CD1c-positive myeloid dendritic cell (primary cell): ENCODE results near the gene NIT2.
"Not testable (repeated sequence)": the region's sequence is repeated elsewhere in the genome, so short reads cannot be mapped to it uniquely, and the experiment has no call there.

Source experiments
- DNase-seq: peaks from one replicate; pipeline ENCODE4 v3.0.0-alpha.2; 2016; ENCODE audit errors: extremely low spot score

NIT2 gene

DNA sequence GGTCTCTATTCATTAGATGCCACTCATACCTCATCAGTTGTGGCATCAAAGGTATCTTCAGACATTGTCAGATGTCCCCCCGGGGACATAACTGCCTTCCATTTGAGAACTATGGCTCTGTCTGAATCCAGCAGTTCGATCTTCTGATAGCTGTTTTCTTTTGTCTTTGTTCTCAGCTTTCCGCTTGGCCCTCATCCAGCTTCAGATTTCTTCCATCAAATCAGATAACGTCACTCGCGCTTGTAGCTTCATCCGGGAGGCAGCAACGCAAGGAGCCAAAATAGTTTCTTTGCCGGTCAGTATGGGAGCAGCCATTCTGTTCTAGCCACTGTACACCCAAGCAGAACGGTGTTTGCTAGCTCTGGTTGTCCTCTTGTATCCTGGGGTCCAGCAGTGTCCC, 4.4 kb downstream of the NIT2 start:
- no peak for DNase-seq

DNA sequence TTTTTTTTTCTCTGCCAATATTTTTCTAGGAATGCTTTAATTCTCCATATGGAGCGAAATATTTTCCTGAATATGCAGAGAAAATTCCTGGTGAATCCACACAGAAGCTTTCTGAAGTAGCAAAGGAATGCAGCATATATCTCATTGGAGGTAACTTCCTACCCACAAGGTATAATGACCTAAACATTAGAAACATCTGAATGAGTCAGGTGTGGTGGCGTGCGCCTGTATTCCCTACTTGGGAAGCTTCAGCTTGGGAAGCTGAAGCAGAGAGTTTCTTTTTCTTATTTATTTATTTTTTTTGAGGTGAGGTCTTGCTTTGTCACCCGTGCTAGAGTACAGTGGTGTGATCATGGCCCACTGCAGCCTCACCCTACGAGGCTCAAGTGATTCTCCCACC, 5.2 kb downstream of the NIT2 start:
- DNase-seq: no peak

DNA sequence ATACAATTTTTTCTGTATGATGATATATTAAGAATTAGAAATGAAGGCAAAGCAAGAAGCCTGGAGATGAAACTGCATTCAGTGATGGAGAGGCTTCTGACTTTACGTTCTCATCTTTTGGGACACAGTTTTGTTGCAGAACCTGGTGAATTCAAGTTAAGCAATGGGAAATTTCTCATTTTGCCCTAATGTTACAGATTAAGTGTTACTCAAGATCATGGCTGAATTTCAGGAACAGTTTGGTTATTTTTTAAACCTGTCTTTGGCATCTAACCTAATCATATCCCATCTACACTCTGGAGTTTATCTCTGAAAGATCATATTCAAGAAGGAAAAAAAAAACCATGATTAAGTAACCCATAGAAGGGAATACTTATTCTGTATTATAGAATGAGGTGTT, 6.0 kb downstream of the NIT2 start:
- DNase-seq: no peak

- no peak for DNase-seq
Measured at GRCh38 chr3:100348727-100349126, 14.2 kb downstream of the NIT2 start.

- DNase-seq: not testable (repeated sequence)
Measured at GRCh38 chr3:100351770-100352169, 17.2 kb downstream of the NIT2 start.

GRCh38 chr3:100352296-100353231, 18.0 kb downstream of the NIT2 start:
- no peak for DNase-seq

- no peak for DNase-seq
Measured at GRCh38 chr3:100354850-100355249, 20.3 kb downstream of the NIT2 start.

GRCh38 chr3:100358413-100358812, 23.9 kb downstream of the NIT2 start:
- DNase-seq: no peak

DNA sequence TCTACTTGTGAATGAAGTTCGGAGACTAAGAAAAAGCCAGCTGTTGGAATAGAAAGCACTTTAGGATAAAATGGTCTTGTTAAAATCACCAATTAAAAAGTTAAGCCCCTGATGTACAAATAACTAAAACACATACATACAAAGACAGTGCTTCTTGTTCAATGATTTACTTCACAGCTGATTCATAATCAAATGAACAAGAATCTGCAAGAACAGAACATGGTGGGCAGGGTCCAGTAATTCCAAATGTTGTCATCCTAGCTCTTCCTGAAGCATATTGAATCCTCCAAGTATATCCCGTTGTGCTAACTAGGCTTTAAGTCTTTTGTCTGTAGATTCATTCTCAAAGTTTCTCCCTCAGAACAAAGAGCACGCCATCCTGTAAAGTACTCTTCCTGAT, 24.5 kb downstream of the NIT2 start:
- no peak for DNase-seq

DNA sequence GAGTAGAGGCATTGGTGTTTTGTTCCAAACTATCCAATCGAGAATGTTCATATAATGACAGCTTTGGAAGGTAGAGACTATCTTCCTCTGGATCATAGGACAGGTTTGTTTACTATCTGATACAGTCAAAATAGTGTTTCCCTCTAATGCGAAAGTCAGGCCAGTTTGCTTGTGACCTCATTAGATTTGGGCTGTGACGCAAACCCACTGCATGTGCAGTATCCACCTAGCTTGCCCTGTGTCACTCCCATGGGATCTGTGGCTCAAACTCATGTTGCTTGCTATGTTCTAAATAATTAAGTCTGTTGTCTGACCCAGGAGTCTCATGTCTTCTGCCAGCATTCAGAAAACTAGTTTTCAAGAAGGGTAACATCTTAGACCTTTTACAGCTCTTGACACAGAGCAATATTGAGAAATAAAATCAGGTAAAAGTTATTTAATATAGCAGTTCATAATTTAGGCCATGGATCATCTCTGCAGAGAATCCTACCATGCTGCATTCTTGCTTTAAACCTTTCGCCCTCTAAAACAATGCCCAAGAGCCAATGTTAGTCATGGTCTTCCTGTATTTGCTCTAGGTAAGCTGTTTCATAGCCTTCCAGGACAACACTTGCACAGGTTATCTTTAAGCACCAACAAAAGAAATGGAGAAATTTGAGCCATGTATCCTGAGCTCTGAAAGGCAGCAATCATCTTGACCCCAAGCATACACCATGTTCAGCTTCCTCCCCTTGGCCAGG, 26.4 kb downstream of the NIT2 start:
- DNase-seq: no peak

- DNase-seq: no peak
Measured at GRCh38 chr3:100361897-100362296, 27.3 kb downstream of the NIT2 start.

DNA sequence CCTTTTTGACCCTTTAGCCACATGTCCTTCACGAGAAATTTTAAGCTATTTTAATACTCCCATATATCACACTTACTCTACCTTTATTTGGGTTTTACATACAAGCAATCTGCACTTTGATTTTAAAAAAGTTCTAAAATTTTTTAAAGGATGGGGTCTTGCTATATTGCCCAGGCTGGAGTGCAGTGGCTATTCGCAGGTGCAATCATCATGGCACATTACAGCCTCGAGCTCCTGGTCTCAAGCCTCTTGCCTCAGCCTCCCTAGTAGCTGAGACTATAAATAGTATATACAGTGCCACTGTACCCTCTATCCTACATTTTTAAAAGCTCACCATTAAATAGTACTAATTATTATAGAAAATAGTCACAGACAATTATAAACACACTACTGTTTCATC, 29.9 kb downstream of the NIT2 start:
- no peak for DNase-seq

GRCh38 chr3:100366424-100366823, 31.9 kb downstream of the NIT2 start:
- DNase-seq: no peak

DNA sequence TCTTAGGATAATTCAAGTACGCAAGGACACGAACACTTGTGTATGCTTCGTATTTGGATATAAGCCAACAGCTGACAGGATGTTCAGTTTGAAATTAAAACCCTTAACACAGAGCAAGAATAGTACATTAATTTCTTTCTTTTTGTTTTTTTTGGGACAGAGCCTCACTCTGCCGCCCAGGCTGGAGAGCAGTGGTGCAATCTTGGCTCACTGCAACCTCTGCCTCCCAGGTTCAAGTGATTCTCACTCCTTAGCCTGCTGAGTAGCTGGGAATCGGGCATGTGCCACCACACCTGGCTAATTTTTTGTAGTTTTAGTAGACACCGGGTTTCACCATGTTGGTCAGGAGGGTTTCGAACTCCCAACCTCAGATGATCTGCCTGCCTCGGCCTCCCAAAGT, 33.9 kb downstream of the NIT2 start:
- no peak for DNase-seq

- DNase-seq: no peak
Measured at GRCh38 chr3:100370756-100371155, 36.2 kb downstream of the NIT2 start.

- no peak for DNase-seq
Measured at GRCh38 chr3:100374521-100374920, 40.0 kb downstream of the NIT2 start.

GRCh38 chr3:100376301-100376700, 41.7 kb downstream of the NIT2 start:
- DNase-seq: no peak

- DNase-seq: no peak
Measured at GRCh38 chr3:100384733-100385525, 50.4 kb downstream of the NIT2 start.

GRCh38 chr3:100386437-100387074, 52.0 kb downstream of the NIT2 start:
- no peak for DNase-seq

- DNase-seq: no peak
Measured at GRCh38 chr3:100389025-100389424, 54.5 kb downstream of the NIT2 start.

DNA sequence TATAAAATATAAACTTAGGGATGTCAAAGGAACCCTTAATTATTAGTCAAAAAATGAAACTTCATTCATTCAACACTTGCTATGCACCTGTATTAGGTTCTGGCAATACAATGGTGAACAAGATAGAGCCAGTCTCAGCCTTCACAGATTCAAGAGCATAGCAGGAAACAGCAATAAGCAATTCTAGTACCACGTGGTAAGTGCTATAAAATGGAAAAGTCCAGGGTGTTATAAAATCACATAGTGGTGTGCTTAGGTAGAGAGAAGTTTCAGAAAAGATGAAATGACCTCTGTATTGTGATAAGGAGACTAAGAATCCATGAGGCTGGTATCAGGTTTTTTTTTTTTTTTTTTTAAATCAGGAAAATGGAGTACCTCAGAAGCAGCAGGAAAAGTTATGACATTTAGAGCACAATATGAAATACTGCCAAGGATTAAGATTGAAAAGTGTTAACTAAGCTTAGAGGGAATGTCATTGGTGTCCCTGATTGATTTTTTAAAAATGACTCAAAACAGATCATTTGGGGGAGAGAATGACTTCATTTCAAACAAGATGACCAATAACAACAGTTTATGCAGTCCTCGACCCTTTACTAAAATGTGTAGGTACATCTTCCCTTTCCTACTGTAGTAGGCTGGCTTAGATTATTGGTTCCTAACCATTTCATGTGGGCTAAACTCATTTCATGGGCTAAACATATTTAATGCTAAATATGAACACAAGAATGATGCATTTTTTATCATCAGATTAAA, 61.3 kb downstream of the NIT2 start:
- no peak for DNase-seq
